NCI-H2029 treated with DMSO at 0.1 percent for 48 hours (cell line): ENCODE data around the gene HPS3.
"Not testable (repeated sequence)": the region's sequence is repeated elsewhere in the genome, so short reads cannot be mapped to it uniquely, and the experiment has no call there.

Experiments used
- DNase-seq: peaks from one replicate; lab custom pipeline; 2025; lab: John Stamatoyannopoulos, UW

HPS3 gene, protein sequence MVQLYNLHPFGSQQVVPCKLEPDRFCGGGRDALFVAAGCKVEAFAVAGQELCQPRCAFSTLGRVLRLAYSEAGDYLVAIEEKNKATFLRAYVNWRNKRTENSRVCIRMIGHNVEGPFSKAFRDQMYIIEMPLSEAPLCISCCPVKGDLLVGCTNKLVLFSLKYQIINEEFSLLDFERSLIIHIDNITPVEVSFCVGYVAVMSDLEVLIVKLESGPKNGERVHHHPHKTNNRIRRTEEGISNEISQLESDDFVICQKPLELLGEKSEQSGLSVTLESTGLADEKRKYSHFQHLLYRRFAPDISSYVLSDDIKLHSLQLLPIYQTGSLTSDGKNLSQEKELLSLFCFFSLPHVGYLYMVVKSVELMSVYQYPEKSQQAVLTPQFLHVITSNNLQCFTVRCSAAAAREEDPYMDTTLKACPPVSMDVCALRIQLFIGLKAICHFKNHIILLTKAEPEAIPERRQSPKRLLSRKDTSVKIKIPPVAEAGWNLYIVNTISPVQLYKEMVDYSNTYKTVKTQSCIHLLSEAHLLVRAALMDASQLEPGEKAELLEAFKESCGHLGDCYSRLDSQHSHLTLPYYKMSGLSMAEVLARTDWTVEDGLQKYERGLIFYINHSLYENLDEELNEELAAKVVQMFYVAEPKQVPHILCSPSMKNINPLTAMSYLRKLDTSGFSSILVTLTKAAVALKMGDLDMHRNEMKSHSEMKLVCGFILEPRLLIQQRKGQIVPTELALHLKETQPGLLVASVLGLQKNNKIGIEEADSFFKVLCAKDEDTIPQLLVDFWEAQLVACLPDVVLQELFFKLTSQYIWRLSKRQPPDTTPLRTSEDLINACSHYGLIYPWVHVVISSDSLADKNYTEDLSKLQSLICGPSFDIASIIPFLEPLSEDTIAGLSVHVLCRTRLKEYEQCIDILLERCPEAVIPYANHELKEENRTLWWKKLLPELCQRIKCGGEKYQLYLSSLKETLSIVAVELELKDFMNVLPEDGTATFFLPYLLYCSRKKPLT

DNA sequence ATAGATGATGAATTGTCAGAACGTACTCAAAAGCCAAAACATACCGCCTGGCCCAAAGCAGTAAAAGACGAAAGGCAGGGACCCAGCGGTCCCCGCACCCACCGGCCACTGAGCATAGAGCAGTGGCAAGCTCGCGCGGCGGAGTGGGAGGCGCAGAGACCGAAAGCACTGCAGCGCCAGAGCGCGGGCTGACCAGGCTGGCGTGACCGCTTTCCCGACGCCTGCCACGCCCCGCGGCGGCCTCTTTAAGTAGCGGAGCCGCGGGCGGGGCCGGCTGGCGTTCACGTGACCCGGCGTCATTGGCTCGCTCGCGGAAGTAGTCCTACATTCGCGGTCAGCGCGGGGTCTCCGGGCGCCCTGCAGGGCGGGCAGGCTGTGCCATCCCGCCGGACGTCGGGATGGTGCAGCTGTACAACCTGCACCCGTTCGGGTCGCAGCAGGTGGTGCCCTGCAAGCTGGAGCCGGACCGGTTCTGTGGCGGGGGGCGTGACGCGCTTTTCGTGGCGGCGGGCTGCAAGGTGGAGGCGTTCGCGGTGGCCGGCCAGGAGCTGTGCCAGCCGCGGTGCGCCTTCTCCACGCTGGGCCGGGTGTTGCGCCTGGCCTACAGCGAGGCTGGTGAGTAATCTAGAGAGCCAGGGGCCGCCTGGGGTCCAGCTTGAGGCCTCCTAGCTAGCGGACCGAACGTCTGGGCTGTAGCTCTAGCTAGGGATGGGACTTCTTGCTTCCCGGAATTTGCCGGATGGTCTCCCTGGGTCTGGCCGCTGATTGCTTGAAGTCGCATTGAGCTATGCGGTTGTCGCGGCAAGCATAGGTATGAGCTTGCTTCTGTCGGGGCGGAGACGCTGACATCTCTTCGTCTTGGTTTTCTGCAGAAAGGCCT lies at the start of gene HPS3:
Gene HPS3, plus strand, starts transcription at position 313 of the 880 bp plus-strand sequence. Its CDS starts 86 bp downstream, at position 399.
- peak; percentile 78 for DNase-seq

DNA sequence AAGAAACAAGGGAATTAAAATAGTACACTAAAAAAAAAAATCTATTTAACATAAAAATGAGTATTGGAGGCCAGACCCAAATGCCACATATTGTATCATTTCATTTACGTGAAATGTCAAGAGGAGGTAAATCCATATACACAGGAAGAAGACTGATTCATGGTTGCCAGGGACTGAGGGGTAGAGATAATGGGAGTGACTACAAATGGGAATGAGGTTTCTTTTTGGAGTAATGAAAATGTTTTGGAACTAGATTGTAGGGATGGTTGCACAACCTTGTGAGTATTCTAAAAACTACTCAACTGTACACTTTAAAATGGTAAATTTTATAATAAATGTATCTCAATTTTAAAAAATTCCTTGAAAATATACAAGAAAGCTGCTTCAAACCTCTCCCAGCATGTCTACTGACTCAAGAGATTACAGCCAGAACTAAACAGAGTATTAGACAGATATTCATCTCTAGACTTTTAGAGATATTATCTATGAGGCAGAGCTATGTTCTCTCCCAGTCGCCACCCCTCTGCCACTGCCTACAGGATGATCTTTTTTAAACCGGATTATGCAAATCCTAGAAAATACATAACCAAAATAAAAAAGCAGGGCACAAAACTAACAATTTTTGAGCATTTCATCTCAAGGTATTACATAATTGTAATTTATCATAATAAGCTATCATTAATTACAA lies 49.3 kb upstream of the HPS3 start:
- no peak for DNase-seq

DNA sequence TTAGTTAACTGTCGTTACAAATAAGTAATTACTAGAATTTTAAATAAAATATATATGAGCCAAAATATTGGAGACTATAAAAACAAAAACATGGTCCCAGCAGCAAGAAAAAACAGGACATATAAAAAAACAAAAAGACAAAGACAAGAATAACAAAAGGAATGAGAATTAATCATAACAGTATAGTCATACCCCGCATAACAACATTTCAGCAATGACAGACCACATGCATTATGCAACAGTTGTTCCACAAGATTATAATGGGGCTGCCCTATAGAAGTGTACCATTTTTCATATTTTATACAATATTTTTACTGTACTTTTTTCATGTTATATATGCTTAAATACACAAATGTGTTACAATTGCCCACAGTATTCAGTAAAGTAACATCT lies 48.7 kb upstream of the HPS3 start:
- DNase-seq: no peak

DNA sequence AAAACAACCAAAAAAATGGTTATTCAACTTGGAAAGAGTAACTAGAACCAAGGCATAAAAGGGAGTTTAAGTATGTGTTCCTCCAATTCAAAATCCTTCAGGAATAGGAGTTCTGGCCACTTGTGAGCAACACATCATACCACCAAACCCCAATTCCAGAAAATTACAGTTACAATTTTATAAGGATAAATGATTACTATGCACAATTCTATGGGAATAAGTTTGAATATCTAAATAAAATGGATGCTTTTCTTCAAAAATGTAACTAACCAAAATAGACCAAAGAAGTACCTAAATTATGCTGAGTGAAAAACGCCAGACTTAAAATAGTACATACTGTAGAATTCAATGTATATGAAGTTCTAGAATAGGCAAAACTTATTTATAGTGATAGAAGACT lies 47.7 kb upstream of the HPS3 start:
- no peak for DNase-seq

DNA sequence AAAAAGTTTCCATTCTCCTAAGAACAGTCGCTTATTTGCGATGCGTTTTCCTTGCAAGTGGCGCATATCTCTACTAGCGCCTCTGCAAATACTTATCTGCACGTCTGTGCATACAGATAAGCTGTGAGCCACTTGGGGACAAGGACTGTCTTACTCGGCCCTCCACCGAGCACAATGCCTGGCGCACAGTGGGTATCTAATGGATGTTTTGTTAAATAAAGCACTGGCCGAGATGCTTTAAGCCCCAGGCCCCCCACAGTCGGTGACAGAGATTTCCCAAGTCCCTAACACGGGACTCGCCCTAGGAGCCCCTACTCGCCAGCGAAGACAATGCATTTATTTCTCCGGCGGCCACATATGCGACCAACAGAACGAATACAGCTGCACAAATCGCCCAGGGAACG lies 43.6 kb upstream of the HPS3 start:
- DNase-seq: no peak

DNA sequence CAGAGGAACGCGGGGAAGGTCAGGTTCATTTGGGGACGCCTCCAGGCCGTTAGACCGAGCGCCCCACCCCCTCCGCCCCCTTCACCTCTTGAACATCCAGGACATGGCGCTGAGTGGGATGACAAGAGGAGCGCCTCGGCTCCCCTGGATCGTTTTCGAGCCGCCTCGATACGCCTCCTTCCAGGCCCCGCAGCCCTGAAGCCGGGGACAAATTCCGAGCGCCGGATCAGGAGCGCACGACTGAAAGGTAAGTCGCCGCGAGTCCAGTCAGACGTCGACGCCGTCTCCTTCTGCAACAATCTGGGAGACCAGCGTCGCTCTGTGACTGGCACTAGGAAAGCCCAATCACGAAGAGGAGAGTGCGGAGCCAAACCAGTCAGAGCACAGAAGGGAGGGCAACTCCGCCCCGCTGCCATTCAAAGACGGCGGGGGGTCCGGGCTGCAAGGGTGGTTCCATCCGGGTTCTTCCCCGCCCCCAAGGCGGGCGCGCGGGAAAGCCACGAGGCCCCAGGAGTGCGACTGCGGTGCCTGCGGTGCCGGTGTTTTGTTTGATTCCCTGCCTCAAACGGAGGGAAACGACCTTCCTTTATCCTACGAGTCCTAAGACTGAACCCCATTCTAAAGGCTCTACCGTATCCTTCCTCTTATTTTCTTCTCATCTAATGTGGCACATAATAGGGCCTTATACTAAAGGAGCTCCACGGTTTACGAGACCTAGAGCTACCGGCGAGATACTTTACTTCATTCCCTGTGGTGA lies 43.0 kb upstream of the HPS3 start, which contains the start of gene HLTF:
Gene HLTF, minus strand, starts transcription at position 302 of the 757 bp plus-strand sequence. Its CDS starts 197 bp downstream, at position 105.
- DNase-seq: peak; percentile 92

DNA sequence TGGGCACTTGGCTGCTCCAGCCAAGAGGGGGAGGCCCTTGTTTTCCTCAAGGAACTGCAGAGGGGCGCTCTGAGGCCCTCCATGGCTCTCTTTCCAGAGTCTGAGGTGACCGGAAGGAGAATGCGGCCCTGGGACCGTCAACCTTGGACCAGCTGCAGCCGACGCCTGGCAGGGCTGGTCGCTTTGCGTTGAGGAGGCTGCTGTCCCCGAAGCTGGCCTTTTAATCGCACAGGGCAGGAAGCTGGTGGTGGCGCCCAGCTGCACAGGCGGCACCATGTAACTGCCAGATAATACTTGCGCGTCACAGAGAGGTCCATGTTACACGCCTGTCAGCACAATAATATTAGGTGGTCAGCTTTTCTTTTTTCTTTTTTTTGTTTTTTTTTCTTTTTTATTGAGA lies 42.2 kb upstream of the HPS3 start:
- no peak for DNase-seq

DNA sequence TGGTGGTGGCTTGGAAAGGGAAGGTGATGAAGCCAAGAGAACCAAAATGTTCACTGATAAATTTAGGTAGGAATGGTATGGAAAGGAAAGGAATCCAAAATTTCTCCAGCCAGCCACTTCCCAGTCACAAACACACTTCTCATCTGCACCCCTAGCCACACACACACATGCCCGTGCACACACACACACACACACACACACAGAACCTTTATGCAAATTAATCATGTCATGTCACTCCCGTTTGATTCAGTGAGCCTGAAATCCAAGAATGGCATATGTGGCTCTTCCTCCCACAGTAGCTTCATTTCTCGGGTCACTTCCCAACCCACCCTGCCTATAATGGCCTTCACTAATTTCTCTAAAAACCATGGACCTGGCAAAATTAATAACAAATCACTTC lies 40.0 kb upstream of the HPS3 start:
- no peak for DNase-seq

DNA sequence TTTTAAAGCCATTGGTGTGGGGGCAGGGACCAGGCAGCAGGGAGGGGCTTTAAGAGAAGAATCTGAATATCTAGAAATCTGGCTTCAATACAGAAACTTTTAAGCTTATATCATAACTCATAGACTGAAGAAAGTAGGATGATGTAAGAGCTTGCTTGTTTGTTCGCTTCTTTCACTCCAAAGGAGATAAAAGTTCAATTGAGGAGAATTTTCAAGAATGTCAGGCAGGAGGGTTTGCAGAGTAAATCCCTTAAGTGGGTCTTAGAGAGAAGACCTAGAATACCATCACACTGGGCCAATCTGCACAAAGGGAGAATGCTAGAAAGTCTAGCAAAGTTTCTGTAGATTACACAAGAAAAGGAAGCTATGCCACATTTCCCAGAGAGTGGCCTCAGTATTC lies 39.0 kb upstream of the HPS3 start:
- no peak for DNase-seq

DNA sequence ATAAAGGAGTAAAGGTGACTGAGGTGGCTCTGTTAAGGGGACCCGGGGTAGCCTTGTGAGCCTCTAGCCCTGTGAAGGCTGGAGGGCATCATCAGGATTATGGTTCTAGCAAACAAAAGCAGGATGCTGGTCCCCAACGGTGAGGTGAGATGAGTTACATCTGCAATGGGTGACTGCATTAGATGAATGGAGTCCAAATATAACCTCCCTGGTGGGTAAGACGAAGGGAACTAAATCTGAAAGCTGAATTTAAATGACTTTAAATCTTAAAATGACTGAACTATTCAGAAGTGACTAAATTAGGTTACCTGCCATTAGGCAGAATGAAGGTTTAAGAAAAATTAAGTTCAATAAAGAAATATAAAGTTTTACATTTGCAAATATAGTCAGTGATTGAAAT lies 38.5 kb upstream of the HPS3 start:
- DNase-seq: no peak

DNA sequence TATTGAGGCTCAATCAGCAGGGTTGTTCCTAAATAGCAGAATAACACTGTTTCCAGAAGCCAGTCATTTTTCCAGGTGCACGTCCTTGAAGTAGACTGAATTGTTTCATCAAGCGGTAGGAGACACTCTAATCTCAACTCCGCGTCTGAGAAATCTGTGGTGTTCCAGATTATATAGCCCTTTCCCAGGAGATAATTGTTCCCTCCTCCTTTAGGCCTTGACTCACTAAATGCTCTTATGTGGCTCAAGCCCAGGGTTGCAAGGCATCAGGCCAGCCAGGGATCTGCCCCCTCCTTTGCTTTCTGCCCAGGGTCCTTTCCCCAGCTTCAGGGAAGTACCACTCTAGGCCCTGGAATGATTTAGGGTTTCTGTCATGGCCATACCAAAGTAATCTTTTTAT lies 37.5 kb upstream of the HPS3 start:
- DNase-seq: no peak

DNA sequence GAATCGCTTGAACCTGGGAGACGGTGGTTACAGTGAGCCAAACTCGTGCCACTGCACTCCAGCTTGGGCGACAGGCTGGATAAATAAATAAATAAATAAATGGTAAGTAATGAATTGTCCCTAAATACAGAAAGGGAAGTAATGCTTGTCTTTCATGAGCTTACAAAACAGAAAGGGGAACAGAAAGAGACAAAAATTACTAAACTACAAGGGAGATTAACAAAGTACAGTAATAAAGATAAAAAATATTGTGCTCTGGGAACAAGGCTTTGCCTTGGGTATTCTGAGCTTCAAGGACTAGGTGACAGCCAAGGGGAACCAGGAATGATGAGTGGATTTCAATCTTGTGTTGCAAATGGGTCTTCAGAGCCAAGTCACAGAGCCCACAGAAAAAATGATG lies 34.0 kb upstream of the HPS3 start:
- DNase-seq: peak; percentile 6

DNA sequence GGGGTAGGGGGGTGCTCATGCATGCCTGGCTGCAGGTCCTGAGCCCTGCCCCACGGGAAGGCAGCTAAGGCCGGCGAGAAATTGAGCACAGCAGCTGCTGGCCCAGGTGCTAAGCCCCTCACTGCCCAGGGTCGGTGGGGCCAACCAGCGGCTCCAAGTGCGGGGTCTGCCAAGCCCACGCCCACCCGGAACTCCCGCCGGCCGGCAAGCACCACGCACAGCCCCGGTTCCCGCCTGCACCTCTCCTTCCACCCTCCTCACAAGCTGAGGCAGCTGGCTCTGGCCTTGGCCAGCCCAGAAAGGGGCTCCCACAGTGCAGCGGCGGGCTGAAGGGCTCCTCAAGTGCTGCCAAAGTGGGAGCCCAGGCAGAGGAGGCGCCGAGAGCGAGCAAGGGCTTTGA lies 31.5 kb upstream of the HPS3 start:
- not testable (repeated sequence) for DNase-seq

DNA sequence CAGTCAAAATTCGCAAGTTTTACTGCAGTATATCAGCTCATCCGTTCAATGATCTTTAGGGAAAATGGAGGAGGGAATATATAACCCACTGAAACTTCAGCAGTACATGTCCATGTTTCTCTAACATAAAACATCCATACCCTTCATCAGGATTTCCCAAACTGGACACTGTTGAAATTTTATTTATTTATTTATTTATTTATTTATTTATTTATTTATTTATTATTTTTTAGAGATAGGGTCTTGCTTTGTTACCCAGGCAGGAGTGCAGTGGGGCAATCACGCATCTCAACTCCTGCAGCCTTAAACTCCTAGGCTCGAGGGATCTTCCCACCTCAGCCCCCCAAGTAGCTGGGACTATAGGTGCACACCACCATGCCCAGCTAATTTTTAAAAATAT lies 28.3 kb upstream of the HPS3 start:
- no peak for DNase-seq

DNA sequence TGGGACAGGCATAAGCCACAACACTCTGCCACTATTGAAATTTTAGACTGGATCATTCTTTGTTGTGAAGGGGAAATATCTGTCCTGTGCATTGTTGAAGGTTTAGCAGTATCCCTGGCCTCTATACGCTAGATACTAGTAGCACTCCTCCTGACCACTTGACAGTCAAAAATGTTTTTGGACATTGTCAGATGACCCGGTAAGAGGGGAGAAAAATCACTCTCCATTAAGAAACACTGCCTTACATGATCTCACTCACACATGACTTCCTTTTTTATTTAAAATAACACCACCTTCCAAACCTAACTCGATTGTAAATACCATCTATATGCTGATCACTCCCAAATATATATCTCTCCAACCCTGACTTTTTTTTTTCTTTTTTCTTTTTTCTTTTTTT lies 27.8 kb upstream of the HPS3 start:
- DNase-seq: no peak

DNA sequence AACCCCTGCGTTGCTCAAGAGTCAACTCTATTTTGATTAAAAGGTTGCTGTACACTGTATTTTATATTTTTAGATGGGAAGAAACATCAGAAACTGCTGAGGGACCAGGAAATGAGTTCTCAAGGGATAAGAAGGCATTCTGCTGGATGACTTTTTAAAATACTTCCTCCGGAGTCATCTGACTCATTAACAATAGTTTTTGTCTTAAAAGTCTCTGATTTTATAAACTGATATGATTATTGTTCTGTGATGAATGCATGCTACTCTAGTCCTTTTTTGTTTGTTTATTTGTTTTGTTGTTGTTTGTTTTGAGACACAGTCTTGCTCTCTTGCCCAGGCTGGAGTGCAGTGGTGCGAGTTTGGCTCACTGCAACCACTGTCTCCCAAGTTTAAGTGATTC lies 25.0 kb upstream of the HPS3 start:
- DNase-seq: no peak

DNA sequence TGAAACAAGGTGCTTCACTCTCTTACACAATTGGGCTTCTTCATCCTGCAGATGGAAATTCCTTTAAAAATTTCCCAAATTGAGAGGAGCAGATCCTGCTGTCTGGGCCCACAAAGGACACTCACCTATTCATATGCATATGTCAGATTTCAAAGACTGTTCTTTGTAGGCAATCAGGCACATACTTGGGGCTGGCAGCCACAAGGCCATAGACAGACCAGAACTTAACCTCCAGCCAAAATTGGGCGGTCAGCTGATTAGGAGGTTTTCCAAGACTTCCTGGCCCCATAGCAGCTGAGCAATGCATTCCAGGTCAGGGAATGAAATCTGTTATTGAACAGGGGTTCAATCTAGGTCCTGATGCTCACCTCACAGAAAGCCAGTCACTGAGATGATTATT lies 15.0 kb upstream of the HPS3 start:
- no peak for DNase-seq

DNA sequence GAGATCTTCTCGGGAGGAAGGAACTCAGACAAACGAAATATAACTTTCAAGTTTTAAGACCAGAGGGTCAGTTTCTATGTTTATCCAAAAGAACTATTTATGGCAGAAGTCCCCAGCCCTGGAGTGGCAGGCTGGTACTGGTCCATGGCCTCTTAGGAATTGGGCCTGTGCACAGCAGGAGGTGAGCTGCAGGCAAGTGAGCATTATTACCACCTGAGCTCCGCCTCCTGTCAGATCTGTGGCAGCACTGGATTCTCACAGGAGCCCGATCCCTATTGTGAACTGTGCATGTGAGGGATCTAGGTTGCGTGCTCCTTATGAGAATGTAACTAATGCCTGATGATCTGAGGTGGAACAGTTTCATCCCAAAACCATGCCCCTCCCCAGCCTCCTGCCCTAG lies 14.3 kb upstream of the HPS3 start:
- DNase-seq: no peak

DNA sequence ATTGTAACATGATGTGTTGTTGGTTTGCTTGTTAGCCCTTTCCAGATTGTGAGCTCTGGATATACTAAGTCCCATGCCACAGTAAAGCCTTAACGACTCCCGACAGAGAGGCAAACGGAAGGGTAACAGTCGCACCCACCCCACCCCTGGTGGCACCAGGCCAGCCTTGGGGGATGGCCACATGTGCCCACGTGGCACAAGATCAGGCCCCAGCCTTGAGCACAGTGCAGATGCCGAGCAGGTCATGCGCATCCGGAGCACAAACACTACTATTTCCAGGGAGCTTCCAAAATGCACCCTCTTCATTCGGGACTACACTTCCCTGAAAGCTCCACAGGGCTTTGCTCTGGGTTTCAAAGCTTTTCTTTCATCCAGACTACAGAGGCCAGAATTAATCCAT lies 10.7 kb upstream of the HPS3 start:
- no peak for DNase-seq

DNA sequence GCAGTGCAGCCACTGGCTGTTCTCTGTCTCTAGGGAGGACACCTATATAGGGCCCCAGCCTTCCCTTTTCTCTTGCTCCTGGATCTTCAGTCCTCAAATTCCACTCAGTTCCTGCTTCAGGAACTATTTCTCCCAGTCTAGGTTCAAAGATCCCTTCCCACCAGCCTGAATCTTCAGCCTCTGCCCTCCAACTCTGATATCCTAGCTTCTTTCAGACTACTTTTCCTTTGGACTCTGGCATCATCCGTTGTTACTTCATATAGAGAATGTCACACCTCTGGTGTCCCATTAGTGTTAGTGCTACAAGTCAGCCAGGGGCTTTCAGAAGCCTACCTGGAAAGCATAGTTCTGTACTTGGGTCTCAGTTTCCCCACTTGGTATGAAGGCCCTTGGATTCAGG lies 10.0 kb upstream of the HPS3 start:
- no peak for DNase-seq
